Bone marrow (tissue), 2 donors: ENCODE data around the gene MUC6.
A peak's percentile ranks its signal among the peaks of the same experiment; 100 is the strongest.

Source experiments
- DNase-seq, 2 donors: peaks; one replicate each; lab custom pipeline; 2025; lab: John Stamatoyannopoulos, UW

Gene MUC6

GRCh38 chr11:1073261-1073724 lies 36.8 kb upstream of the MUC6 start:
- DNase-seq: no peak

GRCh38 chr11:1072821-1073231 lies 36.3 kb upstream of the MUC6 start:
- no peak for DNase-seq

GRCh38 chr11:1072116-1072820 lies 35.8 kb upstream of the MUC6 start:
- peak in 1 of 2 donors; percentile 12 for DNase-seq

- DNase-seq: no peak
Observed at GRCh38 chr11:1071571-1072115, 35.1 kb upstream of the MUC6 start.

GRCh38 chr11:1070594-1071462 lies 34.3 kb upstream of the MUC6 start:
- DNase-seq: no peak

- DNase-seq: no peak
Observed at GRCh38 chr11:1069740-1070139, 33.2 kb upstream of the MUC6 start.

- no peak for DNase-seq
Observed at GRCh38 chr11:1067812-1068496, 31.4 kb upstream of the MUC6 start.

- DNase-seq: no peak
Observed at GRCh38 chr11:1064167-1064566, 27.6 kb upstream of the MUC6 start.

- no peak for DNase-seq
Observed at GRCh38 chr11:1062075-1062820, 25.7 kb upstream of the MUC6 start.

- DNase-seq: no peak
Observed at GRCh38 chr11:1060852-1061616, 24.5 kb upstream of the MUC6 start.

- DNase-seq: no peak
Observed at GRCh38 chr11:1060410-1060809, 23.9 kb upstream of the MUC6 start.

- DNase-seq: no peak
Observed at GRCh38 chr11:1059759-1060158, 23.2 kb upstream of the MUC6 start.

GRCh38 chr11:1057806-1058205 lies 21.3 kb upstream of the MUC6 start:
- DNase-seq: no peak

GRCh38 chr11:1055990-1056771 lies 19.7 kb upstream of the MUC6 start:
- DNase-seq: no peak

GRCh38 chr11:1055109-1055703 lies 18.7 kb upstream of the MUC6 start:
- no peak for DNase-seq

GRCh38 chr11:1054143-1055108 lies 17.9 kb upstream of the MUC6 start:
- DNase-seq: no peak

- no peak for DNase-seq
Observed at GRCh38 chr11:1053121-1053901, 16.8 kb upstream of the MUC6 start.
